ENCODE measurements around the gene VIPR2.
"Not testable (repeated sequence)": the region's sequence is repeated elsewhere in the genome, so short reads cannot be mapped to it uniquely, and the experiment has no call there.

VIPR2 gene

DNA sequence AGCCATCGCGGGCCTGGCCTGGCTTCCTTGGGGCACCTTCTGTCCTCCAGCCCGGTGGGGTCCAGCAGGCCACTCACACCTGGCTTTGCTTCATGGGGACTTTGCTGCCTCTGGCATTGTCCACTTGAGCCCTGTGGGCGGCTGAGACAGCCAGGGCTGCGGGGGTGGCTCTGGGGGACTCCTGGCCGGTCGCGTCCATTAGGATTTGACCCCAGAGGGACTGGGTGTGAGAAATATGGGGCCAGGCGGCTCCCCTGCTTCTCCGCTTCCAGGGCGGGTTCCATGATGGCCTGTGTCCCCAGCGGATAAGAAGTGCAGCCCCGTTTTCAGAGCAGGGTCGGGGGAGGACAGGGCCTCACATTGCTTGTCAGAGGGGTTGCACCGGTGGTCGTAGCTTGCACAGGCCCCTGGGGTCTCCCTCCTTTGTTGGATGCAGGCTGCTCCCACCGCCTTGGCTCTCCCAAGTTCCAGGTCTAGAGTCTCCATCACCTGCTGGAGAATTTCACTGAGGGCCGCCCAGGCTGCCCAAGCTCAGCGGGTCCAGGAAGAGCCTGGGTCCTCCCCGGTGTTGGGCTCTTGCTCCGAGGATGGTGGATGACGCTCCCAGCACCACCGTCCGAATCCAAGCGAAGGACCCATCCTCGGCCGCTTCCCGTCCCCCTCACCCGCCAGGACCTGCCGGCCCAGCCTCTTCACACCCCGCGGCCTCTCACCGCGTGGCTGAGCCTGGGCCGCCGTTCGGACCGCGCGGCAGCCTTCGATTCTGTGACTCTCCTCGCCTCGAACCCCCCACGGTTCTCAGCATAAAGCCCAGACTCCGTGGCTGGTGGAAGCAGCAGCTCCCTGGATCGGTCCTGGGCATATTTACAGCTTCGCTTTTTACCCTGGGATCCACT lies 148.2 kb downstream of the VIPR2 start:
- in situ Hi-C loops (cut with HindIII; ENCODE audit: low sequenced_read_pairs): no loop called here

DNA sequence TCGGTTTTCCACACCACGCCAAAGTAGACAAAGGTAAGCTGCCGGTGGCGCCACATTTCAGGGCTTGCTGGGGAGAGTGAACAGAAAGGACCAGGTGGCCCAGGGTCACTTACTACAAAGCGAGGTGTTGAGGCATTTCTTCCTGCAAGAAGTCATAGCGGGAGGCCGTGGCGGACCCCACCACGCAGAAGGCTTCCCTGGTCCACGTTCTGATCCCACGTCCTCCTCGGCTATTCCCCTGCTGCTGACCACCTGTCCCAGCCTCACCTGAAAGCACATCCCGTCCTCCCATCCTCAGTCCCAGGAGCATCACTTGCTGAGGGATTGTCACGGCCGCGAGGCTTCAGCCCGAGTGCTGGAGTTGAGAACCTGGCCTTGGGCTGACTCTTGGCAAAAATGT lies 149.2 kb downstream of the VIPR2 start:
- in situ Hi-C loops (cut with HindIII; ENCODE audit: low sequenced_read_pairs): no loop called here

DNA sequence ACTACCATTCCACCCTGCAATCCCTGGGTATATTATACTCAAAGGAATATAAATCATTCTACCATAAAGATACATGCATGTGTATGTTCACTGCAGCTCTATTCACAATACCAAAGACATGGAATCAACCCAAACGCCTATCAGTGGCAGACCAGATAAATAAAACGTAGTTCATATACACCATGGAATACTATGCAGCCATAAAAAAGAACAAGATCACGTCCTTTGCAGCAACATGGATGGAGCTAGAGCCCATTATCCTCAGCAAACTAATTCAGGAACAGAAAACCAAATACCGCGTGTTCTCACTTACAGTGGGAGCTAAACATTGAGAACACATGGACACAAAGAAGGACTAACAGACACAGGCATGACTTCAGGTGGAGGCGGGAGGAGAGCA lies 150.0 kb downstream of the VIPR2 start:
- in situ Hi-C loops (cut with HindIII; ENCODE audit: low sequenced_read_pairs): no loop called here

DNA sequence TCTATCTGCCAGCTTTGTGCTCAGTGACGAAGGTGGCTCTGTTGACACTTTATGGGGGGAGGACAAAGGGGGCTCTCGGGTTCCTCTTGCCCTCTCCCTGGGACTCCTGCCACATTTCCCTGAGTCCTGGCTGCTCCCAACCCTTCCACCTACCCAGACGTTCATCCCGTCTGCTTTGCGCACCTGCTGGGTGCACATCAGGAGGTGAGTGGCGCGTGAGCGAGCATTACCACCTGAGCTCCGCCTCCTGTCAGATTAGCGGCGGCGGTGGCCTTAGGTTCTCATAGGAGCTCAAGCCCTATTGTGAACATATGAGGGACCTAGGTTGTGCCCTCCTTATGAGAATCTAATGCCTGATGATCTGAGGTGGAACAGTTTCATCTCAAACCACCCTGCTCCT lies 151.1 kb downstream of the VIPR2 start:
- in situ Hi-C loops (cut with HindIII; ENCODE audit: low sequenced_read_pairs): no loop called here

DNA sequence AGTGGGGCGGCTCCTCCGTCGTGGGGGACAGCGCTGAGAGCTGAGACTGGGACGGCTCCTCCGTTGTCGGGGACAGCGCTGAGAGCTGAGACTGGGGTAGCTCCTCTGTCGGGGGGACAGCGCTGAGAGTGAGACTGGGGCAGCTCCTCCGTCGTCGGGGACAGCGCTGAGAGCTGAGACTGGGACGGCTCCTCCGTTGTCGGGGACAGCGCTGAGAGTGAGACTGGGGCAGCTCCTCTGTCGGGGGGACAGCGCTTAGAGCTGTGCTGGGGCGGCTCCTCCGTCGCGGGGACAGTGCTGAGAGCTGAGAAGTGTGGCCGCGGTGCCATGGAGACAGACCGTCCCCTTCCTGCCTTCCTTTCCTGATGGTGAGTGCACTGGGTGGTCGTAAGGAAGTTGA lies 151.9 kb downstream of the VIPR2 start:
- in situ Hi-C loops (cut with HindIII; ENCODE audit: low sequenced_read_pairs): no loop called here

DNA sequence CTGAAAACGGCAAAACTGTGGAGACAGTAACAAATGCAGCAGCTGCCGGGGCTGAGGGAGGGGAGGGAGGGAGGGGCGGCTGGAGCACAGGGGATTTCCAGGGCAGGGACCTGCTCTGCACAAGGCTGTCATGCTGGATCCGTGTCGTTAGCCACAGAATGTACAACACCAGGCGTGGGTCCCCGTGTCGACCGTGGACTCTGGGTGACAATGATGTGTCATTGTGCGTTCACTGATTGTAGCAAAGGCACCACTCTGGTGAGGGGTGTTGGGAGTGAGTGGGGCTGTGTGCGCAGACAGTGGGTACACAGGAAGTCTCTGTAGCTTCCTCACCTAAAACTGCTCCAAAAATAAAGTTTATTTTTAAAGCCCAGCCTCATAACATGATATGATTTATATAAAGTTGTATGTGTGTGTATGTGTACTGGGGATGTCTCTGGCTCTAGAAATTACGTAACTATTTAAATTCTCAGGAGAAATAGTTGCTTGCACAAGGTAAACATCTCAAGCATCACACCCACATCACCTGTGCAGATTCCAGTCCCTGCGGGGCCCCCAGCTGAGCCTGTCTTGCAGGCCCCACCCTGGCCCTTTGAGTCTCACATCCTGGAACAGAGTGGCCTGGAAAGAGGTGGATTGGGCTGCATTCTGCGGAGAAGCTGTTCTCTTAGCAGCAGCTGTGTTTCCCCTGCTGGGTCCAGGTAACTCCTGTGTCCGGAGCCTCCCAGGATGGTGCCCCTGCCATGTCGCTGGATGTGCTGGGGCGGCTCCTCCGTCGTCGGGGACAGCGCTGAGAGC lies 152.6 kb downstream of the VIPR2 start:
- in situ Hi-C loops (cut with HindIII; ENCODE audit: low sequenced_read_pairs): no loop called here

DNA sequence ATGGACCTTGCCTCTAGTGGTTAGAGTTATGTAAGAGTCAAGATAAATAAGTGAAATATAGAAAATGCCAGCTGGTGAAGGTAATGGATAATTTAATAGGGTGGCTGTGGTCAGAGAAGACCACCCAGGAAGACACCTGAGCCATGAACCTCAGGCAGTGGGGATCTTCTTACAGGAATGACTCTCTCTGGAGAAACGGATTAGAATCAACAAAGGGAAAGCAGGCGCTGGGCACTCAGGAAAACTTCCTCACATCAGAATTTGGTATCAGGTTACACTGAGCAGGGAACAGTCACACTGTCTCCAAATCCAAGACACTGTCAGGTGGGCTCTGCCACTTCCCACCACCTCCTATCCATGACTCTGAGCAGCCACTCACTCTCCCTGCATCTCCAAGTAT lies 155.7 kb downstream of the VIPR2 start:
- in situ Hi-C loops (cut with HindIII; ENCODE audit: low sequenced_read_pairs): no loop called here

DNA sequence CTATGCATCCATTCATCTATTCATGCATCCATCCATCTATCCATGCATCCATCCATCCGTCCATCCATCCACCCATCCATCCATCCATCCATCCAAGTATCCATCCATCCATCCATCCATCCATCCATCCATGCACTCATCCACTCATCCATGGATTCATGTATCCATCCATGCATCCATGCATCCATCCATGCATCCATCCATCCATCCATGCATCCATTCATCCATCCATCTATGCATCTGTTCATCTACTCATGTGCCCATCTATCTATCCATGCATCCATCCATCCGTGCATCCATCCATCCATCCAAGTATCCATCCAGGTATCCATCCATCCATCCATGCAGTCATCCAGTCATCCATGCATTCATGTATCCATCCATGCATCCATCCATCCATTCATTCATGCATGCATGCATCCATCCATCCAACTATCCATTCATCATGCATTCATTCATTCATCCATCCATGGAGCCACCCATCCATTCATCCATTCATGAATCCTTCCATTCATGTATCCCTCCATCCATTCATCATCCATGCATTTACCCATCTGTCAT lies 156.3 kb downstream of the VIPR2 start:
- in situ Hi-C loops (cut with HindIII; ENCODE audit: low sequenced_read_pairs): no loop called here

DNA sequence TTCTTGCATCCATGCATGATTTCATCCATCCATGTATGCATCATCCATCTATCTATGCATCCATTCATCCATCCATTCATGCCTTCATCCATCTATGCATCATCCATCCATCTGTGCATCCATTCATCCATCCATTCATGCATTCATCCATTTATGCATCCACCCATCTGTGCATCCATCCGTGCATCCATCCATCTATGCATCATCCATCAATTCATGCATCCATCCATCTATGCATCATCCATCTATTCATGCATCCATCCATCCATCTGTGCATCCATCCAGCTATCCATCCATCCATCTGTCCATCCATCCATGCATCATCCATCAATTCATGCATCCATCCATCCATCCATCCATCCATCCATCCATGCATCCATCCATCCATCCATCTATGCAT lies 157.0 kb downstream of the VIPR2 start:
- in situ Hi-C loops (cut with HindIII; ENCODE audit: low sequenced_read_pairs): no loop called here

DNA sequence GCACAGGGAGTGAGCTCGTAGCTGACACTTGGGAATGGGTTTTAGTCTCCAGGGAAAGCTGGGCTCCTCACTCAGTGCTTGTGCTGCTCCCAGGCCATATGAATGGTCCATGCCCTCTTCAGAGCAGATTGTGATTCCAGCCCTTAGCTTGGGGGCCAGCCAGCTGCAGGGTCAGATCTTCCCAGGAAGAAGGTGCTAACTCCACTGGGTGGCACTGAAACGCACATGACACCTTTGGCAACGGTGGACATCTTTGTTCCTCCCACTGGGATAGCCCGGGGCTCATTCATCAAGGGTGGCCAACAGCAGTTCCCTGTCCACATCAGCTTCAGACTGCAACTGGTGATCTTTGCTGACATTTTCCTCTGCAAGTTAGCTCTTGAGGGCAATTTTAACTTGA lies 159.1 kb downstream of the VIPR2 start:
- in situ Hi-C loops (cut with HindIII; ENCODE audit: low sequenced_read_pairs): no loop called here

DNA sequence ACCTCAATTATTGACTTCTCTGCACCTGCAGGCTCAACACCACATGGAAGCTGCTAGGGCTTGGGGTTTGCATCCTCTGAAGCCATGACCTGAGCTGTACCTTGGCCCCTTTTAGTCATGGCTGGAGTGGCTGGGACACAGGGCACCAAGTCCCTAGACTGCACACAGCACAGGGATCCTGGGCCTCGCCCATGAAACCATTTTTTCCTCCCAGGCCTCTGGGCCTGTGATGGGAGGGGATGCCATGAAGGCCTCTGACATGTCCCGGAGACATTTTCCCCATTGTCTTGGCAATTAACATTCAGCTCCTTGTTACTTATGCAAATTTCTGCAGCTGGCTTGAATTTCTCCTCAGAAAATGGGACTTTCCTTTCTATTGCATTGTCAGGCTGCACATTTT lies 160.7 kb downstream of the VIPR2 start:
- in situ Hi-C loops (cut with HindIII; ENCODE audit: low sequenced_read_pairs): not testable (repeated sequence)

DNA sequence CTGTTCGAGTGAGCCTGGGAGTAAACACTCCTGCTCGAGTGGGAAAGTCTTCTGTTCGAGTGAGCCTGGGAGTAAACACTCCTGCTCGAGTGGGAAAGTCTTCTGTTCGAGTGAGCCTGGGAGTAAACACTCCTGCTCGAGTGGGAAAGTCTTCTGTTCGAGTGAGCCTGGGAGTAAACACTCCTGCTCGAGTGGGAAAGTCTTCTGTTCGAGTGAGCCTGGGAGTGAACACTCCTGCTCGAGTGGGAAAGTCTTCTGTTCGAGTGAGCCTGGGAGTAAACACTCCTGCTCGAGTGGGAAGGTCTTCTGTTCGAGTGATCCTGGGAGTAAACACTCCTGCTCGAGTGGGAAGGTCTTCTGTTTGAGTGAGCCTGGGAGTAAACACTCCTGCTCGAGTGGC lies 162.6 kb downstream of the VIPR2 start:
- in situ Hi-C loops (cut with HindIII; ENCODE audit: low sequenced_read_pairs): not testable (repeated sequence)

DNA sequence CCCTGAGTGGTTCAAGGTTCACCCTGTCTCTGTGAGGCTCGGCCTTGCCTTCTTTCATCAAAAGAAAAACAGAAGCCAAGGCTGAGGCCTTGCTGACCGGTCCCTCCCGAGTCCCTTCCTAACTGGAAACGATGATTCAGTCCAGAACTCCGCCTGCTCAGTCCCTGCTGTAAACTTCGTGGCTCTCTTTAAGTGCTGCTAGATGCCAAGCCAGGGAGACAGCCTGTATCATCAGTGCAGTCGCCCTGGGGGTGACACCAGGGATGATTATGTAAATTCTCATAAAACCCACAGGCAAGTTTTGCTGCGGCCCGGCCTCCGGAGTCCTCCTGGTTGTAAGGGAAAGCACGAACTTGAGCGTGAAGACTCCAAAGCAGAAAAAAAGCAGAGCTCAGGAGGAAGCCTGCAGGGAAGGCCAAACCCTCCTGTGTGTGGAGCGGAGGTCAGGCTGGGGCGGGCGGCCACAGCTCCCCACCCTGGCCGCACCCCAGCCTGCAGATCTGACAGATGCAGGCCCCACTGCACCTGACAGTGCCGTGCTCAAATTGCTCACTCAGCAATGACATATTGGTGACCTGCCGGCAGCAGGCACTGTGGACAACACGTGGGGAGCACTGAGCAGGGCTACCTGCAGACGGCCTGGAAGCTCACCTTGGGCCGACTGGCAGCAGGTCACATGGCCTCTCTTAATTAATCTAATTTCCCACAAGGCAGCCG lies 164.9 kb downstream of the VIPR2 start:
- in situ Hi-C loops (cut with HindIII; ENCODE audit: low sequenced_read_pairs): no loop called here

DNA sequence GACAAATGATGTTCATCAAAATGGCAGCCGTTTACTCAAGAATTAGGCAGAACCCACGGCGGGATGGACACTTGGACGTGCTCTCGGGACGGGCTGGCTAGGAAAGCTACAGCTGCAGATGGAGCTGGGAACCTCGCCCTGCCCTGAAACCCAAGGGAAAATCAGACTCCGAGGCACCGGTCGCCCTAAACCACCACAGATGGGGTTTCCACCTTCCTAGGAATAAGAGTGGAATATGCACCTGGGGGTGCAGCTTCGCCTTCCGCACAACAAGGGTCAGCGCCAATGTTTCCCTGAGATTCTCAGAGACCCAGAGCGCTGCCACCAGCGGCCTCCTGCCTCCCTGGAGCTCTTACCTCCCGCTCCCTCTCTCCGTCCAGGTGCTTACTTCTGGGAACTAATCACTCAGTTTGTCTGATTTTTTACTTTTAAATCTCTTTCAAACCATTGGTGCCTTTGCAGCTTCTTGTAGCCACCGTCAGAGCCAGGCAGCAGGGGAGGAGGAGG lies 165.6 kb downstream of the VIPR2 start:
- in situ Hi-C loops (cut with HindIII; ENCODE audit: low sequenced_read_pairs): no loop called here

Data from endothelial cell of hepatic sinusoid (primary cell).